Motor neuron (in vitro differentiated cells): ENCODE data around the gene VSTM2B. TPM values are rescaled to one million over a fixed set of nuclear protein-coding genes. Genes with fewer than 3 reads are reported as not detected.
A peak's percentile ranks its signal among the peaks of the same experiment; 100 is the strongest.

ENCODE experiments used
- ATAC-seq, 8 experiments: fragments of 200-7000 bp; cut with Tn5 transposase; replicated peaks in 6 of 8; 2 replicates each; pipeline ENCODE4 v1.8.0; 2021; ENCODE audit warnings: mild to moderate bottlenecking in 8 of 8, moderate library complexity in 8 of 8
- H3K27ac ChIP-seq, 2 donors: fragments of 250-450 bp; sonication (Bioruptor Pico); 2 replicates each; pipeline ENCODE4 v1.9.0; 2021; ENCODE audit warnings: antibody characterized with exemption in 2 of 2, mild to moderate bottlenecking in 2 of 2, moderate library complexity in 1 of 2
- H3K4me1 ChIP-seq, 2 donors: fragments of 250-450 bp; sonication (Bioruptor Pico); replicated peaks in 1 of 2; 2 replicates each; pipeline ENCODE4 v1.6.1; 2021; ENCODE audit warnings: antibody characterized with exemption in 2 of 2, mild to moderate bottlenecking in 2 of 2, moderate library complexity in 1 of 2
- H3K4me3 ChIP-seq, 5 donors: fragments of 250-450 bp; sonication (Bioruptor Pico); 2 replicates each; pipeline ENCODE4 v1.9.0; 2021; ENCODE audit warnings: antibody characterized with exemption in 5 of 5, mild to moderate bottlenecking in 5 of 5, moderate library complexity in 4 of 5
- WGBS, 10 experiments: fragments of 450-650 bp; shearing (Covaris generic); methylation state at CpG; one replicate each; pipeline ENCODE4 v1.0.0; 2022; 5-methylcytosine and 5-hydroxymethylcytosine counted together
- in situ Hi-C, 9 experiments: fragments of 400-800 bp; cut with MboI; loops; one replicate each; pipeline ENCODE4 v1.15.0; 2021; ENCODE audit warnings: low sequenced_read_pairs in 9 of 9, low pct_unique_long_range_greater_than_20kb in 2 of 9; ENCODE audit not compliant: unreplicated experiment in 9 of 9
- total RNA-seq, 8 experiments: library from RNA; unstranded; fragments of 300-600 nt; gene quantifications; 2 replicates each; pipeline versions ENCODE4 v1.2.3 to v1.2.4, GENCODE V29; 2022

VSTM2B gene
- total RNA-seq, 8 experiments from 2014 or later, result 0.31 to 8.8 (median 7.2) TPM; not detected in 2

- Histone ChIP-seq H3K4me3 (no peak overlapping the region), H3K27ac (no peak overlapping the region), H3K4me1 (peaks cover 29 to 30% of the 10 kb centered on the region in 2 donors)
- in situ Hi-C loops, result loop anchor here in 1 of 9 experiments (25.0 kb wide), 1 partner anchor 1132 kb away; no protein-coding TSS in a partner anchor
- ATAC-seq, result no peak
- WGBS, 10 experiments, result 33 to 93% (median 78%) methylated on average over 1 to 6 of the region's 6 CpGs; no CpG with 5 or more reads in 4 of the 10 experiments
Observed at GRCh38 chr19:29593869-29594268, 68.1 kb downstream of the VSTM2B start.

- Histone ChIP-seq H3K4me3 (no peak overlapping the region), H3K4me1 (peaks cover 29 to 30% of the 10 kb centered on the region in 2 donors), H3K27ac (peak overlapping the region; percentile 54 to 56)
- 2 to 40% (median 17%) methylated on average over 1 to 6 of the region's 10 CpGs; no CpG with 5 or more reads in 2 of the 10 experiments for WGBS, 10 experiments
- in situ Hi-C loops, result loop anchor here in 1 of 9 experiments (25.0 kb wide), 1 partner anchor 1134 kb away; no protein-coding TSS in a partner anchor
- ATAC-seq, result peak in 7 of 8 experiments; percentile 40 to 85 (median 82)
Observed at GRCh38 chr19:29596080-29596727, 70.4 kb downstream of the VSTM2B start.

- Histone ChIP-seq H3K4me1 (peaks cover 29 to 30% of the 10 kb centered on the region in 2 donors), H3K4me3 (no peak overlapping the region), H3K27ac (peak overlapping the region; percentile 54 to 56)
- WGBS, 10 experiments, result 11 to 40% (median 20%) methylated on average over 1 to 9 of the region's 9 CpGs; no CpG with 5 or more reads in 1 of the 10 experiments
- peak; percentile 44 to 68 (median 60) for ATAC-seq
- in situ Hi-C loops, result loop anchor here in 1 of 9 experiments (25.0 kb wide), 1 partner anchor 1135 kb away; no protein-coding TSS in a partner anchor
Observed at GRCh38 chr19:29596885-29597525, 71.2 kb downstream of the VSTM2B start.

DNA sequence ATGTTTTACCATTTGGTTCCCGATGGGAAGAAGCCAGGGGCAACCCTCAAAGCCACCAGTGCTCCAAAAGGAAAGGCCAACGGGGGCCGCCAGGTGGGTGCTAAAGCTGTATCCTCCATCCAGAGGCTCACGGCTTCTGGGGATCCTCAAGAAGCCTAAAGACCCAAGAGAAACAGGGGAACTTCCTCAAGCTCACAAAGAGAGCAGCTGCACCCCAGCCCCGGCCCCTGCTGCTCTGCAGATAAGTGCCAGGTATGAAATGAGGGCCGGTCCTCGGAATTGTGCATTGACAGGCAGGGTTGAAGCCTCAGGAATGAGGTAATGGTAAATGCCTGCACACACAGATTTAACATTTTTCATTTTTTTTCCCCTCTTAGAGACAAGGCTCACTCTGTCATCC is 72.2 kb downstream of the VSTM2B start:
- no peak overlapping the region for H3K27ac ChIP-seq
- peak in 1 of 8 experiments; percentile 8 for ATAC-seq
- in situ Hi-C loops, result loop anchor here in 1 of 9 experiments (25.0 kb wide), 1 partner anchor 1136 kb away; no protein-coding TSS in a partner anchor
- no peak overlapping the region for H3K4me3 ChIP-seq
- 40 to 100% (median 82%) methylated on average over 1 to 5 of the region's 7 CpGs; no CpG with 5 or more reads in 4 of the 10 experiments for WGBS, 10 experiments
- H3K4me1 ChIP-seq, result peaks cover 29 to 30% of the 10 kb centered on the region in 2 donors

- no peak overlapping the region for H3K4me3 ChIP-seq
- 33 to 77% methylated on average over 1 to 3 of the region's 3 CpGs; no CpG with 5 or more reads in 8 of the 10 experiments for WGBS, 10 experiments
- in situ Hi-C loops, result loop anchor here in 1 of 9 experiments (25.0 kb wide), 1 partner anchor 1136 kb away; no protein-coding TSS in a partner anchor
- ATAC-seq, result no peak
- H3K4me1 ChIP-seq, result peaks cover 29 to 30% of the 10 kb centered on the region in 2 donors
- no peak overlapping the region for H3K27ac ChIP-seq
Observed at GRCh38 chr19:29598496-29598895, 72.7 kb downstream of the VSTM2B start.

GRCh38 chr19:29603308-29603707 is 77.5 kb downstream of the VSTM2B start:
- no peak for ATAC-seq
- in situ Hi-C loops, result no loop called here
- WGBS, 10 experiments, result 0 to 90% (median 69%) methylated on average over 1 to 5 of the region's 5 CpGs; no CpG with 5 or more reads in 3 of the 10 experiments
- peaks cover 6 to 7% of the 10 kb centered on the region in 2 donors for H3K4me1 ChIP-seq
- no peak overlapping the region for H3K27ac ChIP-seq
- H3K4me3 ChIP-seq, result no peak overlapping the region

- peak within 1 kb of the TSS; percentile 92 to 94 for H3K27ac ChIP-seq
- H3K4me1 ChIP-seq, result peaks cover 7 to 8% of the 10 kb centered on the region in 2 donors
- H3K4me3 ChIP-seq, result peak within 1 kb of the TSS; percentile 62 to 79 (median 73)
- WGBS, 10 experiments, result 0 to 4% (median 1%) methylated on average over 5 to 11 of the region's 47 CpGs; no CpG with 5 or more reads in 4 of the 10 experiments
- in situ Hi-C loops, result no loop called here
- peak; percentile 88 to 97 (median 92) for ATAC-seq
Observed at GRCh38 chr19:29605653-29606419, 80.0 kb downstream of the VSTM2B start, which contains the start of gene POP4. POP4 (plus strand) TSS chr19:29606283; CDS start chr19:29606319, 36 bp downstream.

DNA sequence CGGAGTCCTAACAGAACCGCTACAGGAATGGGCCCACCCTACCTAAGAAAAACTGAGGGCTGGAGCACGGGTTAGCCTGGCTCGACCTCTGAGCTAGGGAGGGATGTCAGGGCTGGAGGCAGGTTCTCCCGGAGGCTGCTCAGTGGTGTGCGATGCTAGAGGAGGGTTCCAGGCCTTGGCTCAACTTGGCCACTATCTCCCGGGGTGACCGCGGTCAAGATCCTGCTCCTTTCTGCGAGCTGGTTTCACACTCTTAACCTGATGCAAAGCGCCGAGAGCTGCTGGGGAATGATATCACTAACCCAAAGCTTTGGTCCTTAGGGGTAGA is 80.6 kb downstream of the VSTM2B start:
- H3K4me1 ChIP-seq, result peaks cover 7 to 9% of the 10 kb centered on the region in 2 donors
- WGBS, 10 experiments, result 0 to 20% (median 8%) methylated on average over 1 to 2 of the region's 12 CpGs; no CpG with 5 or more reads in 6 of the 10 experiments
- in situ Hi-C loops, result no loop called here
- ATAC-seq, result peak in 7 of 8 experiments; percentile 45 to 58 (median 50)
- peak overlapping the region; percentile 62 to 79 (median 73) for H3K4me3 ChIP-seq
- H3K27ac ChIP-seq, result peak overlapping the region; percentile 16 to 94

DNA sequence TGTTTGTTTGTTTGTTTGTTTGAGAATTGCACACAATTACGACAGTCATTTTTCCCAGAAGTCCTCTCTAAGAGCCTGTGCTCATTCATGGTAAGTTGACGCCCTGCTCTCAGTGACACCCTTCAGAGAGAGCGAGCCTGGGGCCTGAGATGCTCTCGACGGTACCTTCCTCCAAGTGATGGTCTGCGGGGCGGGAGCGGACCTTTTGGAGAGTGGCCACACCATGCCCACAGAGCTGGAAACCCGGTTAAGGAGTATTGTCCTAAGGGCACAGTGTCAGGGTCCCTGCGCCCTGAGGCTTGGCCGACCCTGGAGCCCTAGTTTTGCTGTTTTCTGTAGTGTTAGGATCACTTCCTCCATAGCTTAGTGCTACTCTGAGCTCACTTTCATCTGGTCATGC is 83.8 kb downstream of the VSTM2B start:
- whole genome bisulfite sequencing, 10 experiments, result 40 to 100% (median 91%) methylated on average over 1 to 8 of the region's 11 CpGs; no CpG with 5 or more reads in 2 of the 10 experiments
- peaks cover 7 to 9% of the 10 kb centered on the region in 2 donors for H3K4me1 ChIP-seq
- H3K27ac ChIP-seq, result no peak overlapping the region
- in situ Hi-C loops, result no loop called here
- no peak overlapping the region for H3K4me3 ChIP-seq
- ATAC-seq, result no peak

DNA sequence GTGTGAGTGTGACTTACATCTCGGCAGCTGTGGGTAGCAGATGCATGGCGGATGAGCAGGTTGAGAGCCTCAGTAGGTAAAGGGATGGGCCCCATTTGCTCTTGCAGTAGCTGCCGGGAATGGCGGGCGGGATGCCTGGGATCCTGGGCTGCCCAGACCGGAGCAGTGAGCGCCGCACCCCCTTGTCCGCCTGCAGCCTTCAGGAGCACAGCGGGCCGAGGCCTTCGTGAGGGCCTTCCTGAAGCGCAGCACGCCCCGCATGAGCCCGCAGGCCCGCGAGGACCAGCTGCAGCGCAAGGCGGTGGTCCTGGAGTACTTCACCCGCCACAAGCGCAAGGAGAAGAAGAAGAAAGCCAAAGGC is 84.4 kb downstream of the VSTM2B start:
- ATAC-seq, result no peak
- Histone ChIP-seq H3K27ac (no peak overlapping the region), H3K4me1 (peaks cover 3 to 6% of the 10 kb centered on the region in 2 donors), H3K4me3 (no peak overlapping the region)
- 56 to 100% (median 81%) methylated on average over 3 to 9 of the region's 22 CpGs; no CpG with 5 or more reads in 4 of the 10 experiments for WGBS, 10 experiments
- in situ Hi-C loops, result no loop called here

DNA sequence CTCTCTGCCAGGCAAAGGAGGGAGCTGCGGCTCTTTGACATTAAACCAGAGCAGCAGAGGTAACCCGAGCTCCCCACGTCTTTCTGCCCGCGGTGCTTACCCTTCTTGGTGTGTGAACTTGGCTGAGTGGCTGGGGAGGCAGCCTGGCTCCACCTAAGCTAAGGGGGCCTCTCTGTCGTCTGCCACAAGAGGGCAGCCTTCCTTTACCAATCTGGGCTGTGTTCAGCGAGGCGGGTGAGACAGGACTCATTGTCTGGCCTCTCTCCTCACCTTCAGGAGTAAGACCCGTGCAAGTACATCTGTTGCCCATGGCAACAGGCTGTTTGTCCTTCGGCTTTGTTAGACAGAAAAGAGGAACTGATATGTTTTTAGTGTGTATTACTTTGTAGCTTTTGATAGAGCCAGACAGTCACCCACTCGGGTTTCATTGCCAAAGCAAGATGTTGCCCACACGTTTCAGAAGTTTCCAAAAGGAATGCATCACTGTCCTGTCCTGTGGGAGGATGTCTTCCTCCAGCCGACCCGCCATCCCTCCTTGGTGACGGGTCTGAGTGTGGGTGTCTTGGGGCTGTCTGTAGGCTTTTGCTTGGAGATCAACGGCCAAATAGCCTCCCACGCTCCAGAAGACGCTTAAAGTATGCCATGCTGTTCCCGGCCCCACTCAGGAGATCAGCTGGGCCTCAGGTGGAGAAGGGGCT is 84.9 kb downstream of the VSTM2B start:
- in situ Hi-C loops, result no loop called here
- 11 to 80% (median 56%) methylated on average over 2 to 10 of the region's 19 CpGs; no CpG with 5 or more reads in 2 of the 10 experiments for WGBS, 10 experiments

DNA sequence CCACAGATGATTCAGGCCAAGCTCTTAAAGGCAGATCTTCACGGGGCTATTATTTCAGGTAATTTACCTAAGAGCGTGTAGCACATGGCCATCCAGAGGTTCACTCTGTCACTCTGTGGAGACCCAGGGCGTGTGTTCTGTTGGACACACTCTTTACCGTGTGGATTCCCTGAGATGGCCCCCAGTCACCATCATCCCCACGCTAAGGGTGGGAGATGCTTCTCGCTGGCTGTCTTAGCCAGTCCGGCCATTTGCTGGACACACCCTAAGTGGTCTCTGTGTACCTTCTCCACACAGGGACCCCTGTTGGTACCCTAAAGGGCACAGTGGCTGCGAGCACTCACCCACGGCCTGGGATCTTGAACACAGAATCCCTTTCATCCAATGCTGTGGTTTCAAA is 86.3 kb downstream of the VSTM2B start:
- no peak overlapping the region for H3K4me3 ChIP-seq
- no peak for ATAC-seq
- WGBS, 10 experiments, result 76 to 100% (median 96%) methylated on average over 1 to 7 of the region's 9 CpGs; no CpG with 5 or more reads in 5 of the 10 experiments
- H3K27ac ChIP-seq, result no peak overlapping the region
- peaks cover 0 to 3% of the 10 kb centered on the region in 2 donors for H3K4me1 ChIP-seq
- in situ Hi-C loops, result no loop called here

More for the DNA sequence above, 84.9 kb downstream of the VSTM2B start:
- no peak overlapping the region for H3K4me3 ChIP-seq
- no peak overlapping the region for H3K27ac ChIP-seq
- H3K4me1 ChIP-seq, result peaks cover 2 to 6% of the 10 kb centered on the region in 2 donors
- ATAC-seq, result peak; percentile 64 to 75 (median 68)
